Measurements from ENCODE around the gene SH2D2A. TPM values are rescaled to one million over a fixed set of nuclear protein-coding genes. Genes with fewer than 3 reads are reported as not detected.

SH2D2A gene
- total RNA-seq, 3 donors from 2014 or later = 200 to 245 (median 214) TPM

GRCh38 chr1:156856282-156856785 is 39.7 kb upstream of the SH2D2A start:
- ATAC-seq (no peak), DNase-seq (no peak)
- peaks cover 15% of the 10 kb centered on the region for H3K4me1 Mint-ChIP-seq (ENCODE audit: low read depth)
- H3K36me3 Mint-ChIP-seq (ENCODE audit: insufficient read depth) = no peaks in the 10 kb centered on the region
- no peak overlapping the region for H3K4me3 Mint-ChIP-seq
- peaks cover 32% of the 10 kb centered on the region for H3K27me3 Mint-ChIP-seq (ENCODE audit: low read depth)
- H3K9me3 Mint-ChIP-seq = no peaks in the 10 kb centered on the region

- Mint-ChIP-seq H3K36me3 (ENCODE audit: insufficient read depth) (no peaks in the 10 kb centered on the region), H3K4me1 (ENCODE audit: low read depth) (peaks cover 8% of the 10 kb centered on the region), H3K4me3 (no peak overlapping the region), H3K27me3 (ENCODE audit: low read depth) (peaks cover 22% of the 10 kb centered on the region), H3K9me3 (no peaks in the 10 kb centered on the region)
- ATAC-seq = no peak
- DNase-seq = no peak
Measured at GRCh38 chr1:156854634-156855033, 38.0 kb upstream of the SH2D2A start.

GRCh38 chr1:156853761-156854160 is 37.1 kb upstream of the SH2D2A start:
- ATAC-seq = no peak
- Mint-ChIP-seq H3K4me3 (no peak overlapping the region), H3K9me3 (no peaks in the 10 kb centered on the region), H3K27me3 (ENCODE audit: low read depth) (peaks cover 17% of the 10 kb centered on the region), H3K36me3 (ENCODE audit: insufficient read depth) (no peaks in the 10 kb centered on the region), H3K4me1 (ENCODE audit: low read depth) (peaks cover 10% of the 10 kb centered on the region)
- no peak for DNase-seq

GRCh38 chr1:156852418-156852874 is 35.8 kb upstream of the SH2D2A start:
- no peaks in the 10 kb centered on the region for H3K9me3 Mint-ChIP-seq
- H3K4me1 Mint-ChIP-seq (ENCODE audit: low read depth) = peaks cover 14% of the 10 kb centered on the region
- DNase-seq = no peak
- no peak overlapping the region for H3K4me3 Mint-ChIP-seq
- no peak for ATAC-seq
- H3K36me3 Mint-ChIP-seq (ENCODE audit: insufficient read depth) = no peaks in the 10 kb centered on the region
- H3K27me3 Mint-ChIP-seq (ENCODE audit: low read depth) = peaks cover 12% of the 10 kb centered on the region

- Mint-ChIP-seq H3K4me1 (ENCODE audit: low read depth) (peaks cover 14% of the 10 kb centered on the region), H3K9me3 (no peaks in the 10 kb centered on the region), H3K36me3 (ENCODE audit: insufficient read depth) (no peaks in the 10 kb centered on the region), H3K27me3 (ENCODE audit: low read depth) (peaks cover 15% of the 10 kb centered on the region), H3K4me3 (no peak overlapping the region)
- ATAC-seq (no peak), DNase-seq (no peak)
Measured at GRCh38 chr1:156851779-156852417, 35.2 kb upstream of the SH2D2A start.

- peaks cover 23% of the 10 kb centered on the region for H3K4me1 Mint-ChIP-seq (ENCODE audit: low read depth)
- H3K4me3 Mint-ChIP-seq = no peak overlapping the region
- peaks cover 32% of the 10 kb centered on the region for H3K27me3 Mint-ChIP-seq (ENCODE audit: low read depth)
- no peak for DNase-seq
- H3K9me3 Mint-ChIP-seq = no peaks in the 10 kb centered on the region
- H3K36me3 Mint-ChIP-seq (ENCODE audit: insufficient read depth) = no peaks in the 10 kb centered on the region
- no peak for ATAC-seq
Measured at GRCh38 chr1:156849151-156849496, 32.5 kb upstream of the SH2D2A start.

- Mint-ChIP-seq H3K9me3 (no peaks in the 10 kb centered on the region), H3K36me3 (ENCODE audit: insufficient read depth) (no peaks in the 10 kb centered on the region), H3K4me1 (ENCODE audit: low read depth) (peaks cover 25% of the 10 kb centered on the region), H3K4me3 (no peak overlapping the region), H3K27me3 (ENCODE audit: low read depth) (peaks cover 37% of the 10 kb centered on the region)
- DNase-seq (peak; percentile 61), ATAC-seq (peak; percentile 66 to 72)
Measured at GRCh38 chr1:156848461-156849150, 32.0 kb upstream of the SH2D2A start.

- Mint-ChIP-seq H3K9me3 (no peaks in the 10 kb centered on the region), H3K4me3 (no peak overlapping the region), H3K27me3 (ENCODE audit: low read depth) (peaks cover 43% of the 10 kb centered on the region), H3K4me1 (ENCODE audit: low read depth) (peaks cover 25% of the 10 kb centered on the region), H3K36me3 (ENCODE audit: insufficient read depth) (no peaks in the 10 kb centered on the region)
- no peak for ATAC-seq
- DNase-seq = no peak
Measured at GRCh38 chr1:156847591-156848460, 31.2 kb upstream of the SH2D2A start.

- Mint-ChIP-seq H3K4me1 (ENCODE audit: low read depth) (peaks cover 25% of the 10 kb centered on the region), H3K36me3 (ENCODE audit: insufficient read depth) (no peaks in the 10 kb centered on the region), H3K27me3 (ENCODE audit: low read depth) (peaks cover 54% of the 10 kb centered on the region), H3K9me3 (no peaks in the 10 kb centered on the region), H3K4me3 (no peak overlapping the region)
- DNase-seq (no peak), ATAC-seq (no peak)
Measured at GRCh38 chr1:156846643-156847042, 30.0 kb upstream of the SH2D2A start.

- H3K36me3 Mint-ChIP-seq (ENCODE audit: insufficient read depth) = no peaks in the 10 kb centered on the region
- H3K27me3 Mint-ChIP-seq (ENCODE audit: low read depth) = peaks cover 59% of the 10 kb centered on the region
- no peaks in the 10 kb centered on the region for H3K9me3 Mint-ChIP-seq
- DNase-seq (no peak), ATAC-seq (no peak)
- peaks cover 25% of the 10 kb centered on the region for H3K4me1 Mint-ChIP-seq (ENCODE audit: low read depth)
- H3K4me3 Mint-ChIP-seq = no peak overlapping the region
Measured at GRCh38 chr1:156845953-156846545, 29.4 kb upstream of the SH2D2A start.

- ATAC-seq (peak; percentile 43 to 71), DNase-seq (peak; percentile 47)
- Mint-ChIP-seq H3K36me3 (ENCODE audit: insufficient read depth) (no peaks in the 10 kb centered on the region), H3K4me3 (peak overlapping the region; percentile 43), H3K27me3 (ENCODE audit: low read depth) (peaks cover 66% of the 10 kb centered on the region), H3K4me1 (ENCODE audit: low read depth) (peaks cover 25% of the 10 kb centered on the region), H3K9me3 (no peaks in the 10 kb centered on the region)
Measured at GRCh38 chr1:156845055-156845952, 28.7 kb upstream of the SH2D2A start.

- ATAC-seq = no peak
- peaks cover 69% of the 10 kb centered on the region for H3K27me3 Mint-ChIP-seq (ENCODE audit: low read depth)
- no peaks in the 10 kb centered on the region for H3K36me3 Mint-ChIP-seq (ENCODE audit: insufficient read depth)
- peaks cover 25% of the 10 kb centered on the region for H3K4me1 Mint-ChIP-seq (ENCODE audit: low read depth)
- no peaks in the 10 kb centered on the region for H3K9me3 Mint-ChIP-seq
- no peak overlapping the region for H3K4me3 Mint-ChIP-seq
- DNase-seq = no peak
Measured at GRCh38 chr1:156844638-156845037, 28.0 kb upstream of the SH2D2A start.

GRCh38 chr1:156844102-156844501 is 27.5 kb upstream of the SH2D2A start:
- H3K27me3 Mint-ChIP-seq (ENCODE audit: low read depth) = peaks cover 70% of the 10 kb centered on the region
- no peak overlapping the region for H3K4me3 Mint-ChIP-seq
- ATAC-seq = no peak
- no peaks in the 10 kb centered on the region for H3K36me3 Mint-ChIP-seq (ENCODE audit: insufficient read depth)
- no peak for DNase-seq
- no peaks in the 10 kb centered on the region for H3K9me3 Mint-ChIP-seq
- peaks cover 22% of the 10 kb centered on the region for H3K4me1 Mint-ChIP-seq (ENCODE audit: low read depth)
